ENCODE data around the gene TMEM184C. TPM values are rescaled to one million over a fixed set of nuclear protein-coding genes. Genes with fewer than 3 reads are reported as not detected.

Gene TMEM184C
- total RNA-seq, 2 experiments from 2014 or later, result 19.2 to 21.0 TPM

DNA sequence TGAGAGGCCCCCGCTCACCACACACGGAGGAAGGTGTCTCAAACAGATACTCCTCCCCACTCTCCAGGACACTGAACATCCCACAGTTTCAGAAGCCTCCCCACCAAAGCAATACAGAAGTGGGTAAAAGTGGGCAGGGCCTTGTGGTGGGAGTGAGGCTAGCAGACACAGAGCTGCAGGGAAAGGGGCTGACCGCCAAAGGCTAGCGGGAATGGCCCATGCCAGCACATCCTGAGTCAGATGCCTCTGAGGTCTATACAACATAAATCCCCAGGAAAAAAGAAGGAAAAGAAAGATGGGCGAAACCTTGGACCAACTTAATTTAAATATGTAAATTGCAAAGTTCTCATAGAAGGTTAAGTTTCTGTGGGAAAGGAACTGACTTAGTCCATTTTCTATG lies 92.8 kb downstream of the TMEM184C start:
- H3K36me3 Mint-ChIP-seq, result no peaks in the 10 kb centered on the region
- no peaks in the 10 kb centered on the region for H3K9me3 Mint-ChIP-seq
- H3K27me3 Mint-ChIP-seq, result peaks cover 8% of the 10 kb centered on the region
- H3K4me1 Mint-ChIP-seq, result no peaks in the 10 kb centered on the region
- no peak for DNase-seq
- no peak overlapping the region for H3K27ac Mint-ChIP-seq
- no peak overlapping the region for H3K4me3 Mint-ChIP-seq

DNA sequence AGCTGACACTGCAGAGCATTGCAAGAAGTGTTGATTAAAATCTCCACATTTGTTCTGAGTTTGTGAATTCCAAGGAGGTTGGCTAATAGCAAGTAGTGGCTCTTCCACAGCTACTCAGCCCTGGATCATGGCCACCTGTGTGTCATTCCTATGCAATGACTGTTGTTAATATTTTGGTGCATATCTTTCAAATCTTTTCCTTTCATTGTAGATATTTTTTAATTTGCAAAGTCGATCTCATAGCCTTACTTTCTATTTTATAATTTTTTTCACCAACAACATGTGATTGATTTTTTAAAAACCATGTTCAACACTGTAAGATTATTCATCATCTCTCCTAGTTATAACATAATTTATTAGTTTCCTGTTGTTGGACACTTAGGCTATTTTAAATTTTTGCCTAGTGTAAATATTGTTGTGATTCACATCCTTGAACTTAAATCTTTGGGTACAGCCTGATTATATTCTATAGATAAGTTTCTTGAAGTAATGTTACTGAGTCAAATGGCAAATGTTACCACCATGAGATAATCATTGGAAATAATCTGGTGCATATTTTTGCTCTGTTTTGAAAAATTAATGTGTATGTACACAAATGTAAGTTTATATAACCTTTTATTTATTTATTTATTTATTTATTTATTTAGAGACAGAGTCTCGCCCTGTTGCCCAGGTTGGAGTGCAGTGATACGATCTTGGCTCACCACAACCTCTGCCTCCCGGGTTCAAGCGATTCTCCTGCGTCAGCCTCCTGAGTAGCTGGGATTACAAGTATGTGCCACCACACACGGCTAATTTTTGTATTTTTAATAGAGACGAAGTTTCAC lies 97.6 kb downstream of the TMEM184C start:
- no peaks in the 10 kb centered on the region for H3K9me3 Mint-ChIP-seq
- peaks cover 10% of the 10 kb centered on the region for H3K27me3 Mint-ChIP-seq
- no peak overlapping the region for H3K4me3 Mint-ChIP-seq
- no peaks in the 10 kb centered on the region for H3K36me3 Mint-ChIP-seq
- no peak overlapping the region for H3K27ac Mint-ChIP-seq
- DNase-seq, result no peak
- H3K4me1 Mint-ChIP-seq, result peaks cover 4% of the 10 kb centered on the region

DNA sequence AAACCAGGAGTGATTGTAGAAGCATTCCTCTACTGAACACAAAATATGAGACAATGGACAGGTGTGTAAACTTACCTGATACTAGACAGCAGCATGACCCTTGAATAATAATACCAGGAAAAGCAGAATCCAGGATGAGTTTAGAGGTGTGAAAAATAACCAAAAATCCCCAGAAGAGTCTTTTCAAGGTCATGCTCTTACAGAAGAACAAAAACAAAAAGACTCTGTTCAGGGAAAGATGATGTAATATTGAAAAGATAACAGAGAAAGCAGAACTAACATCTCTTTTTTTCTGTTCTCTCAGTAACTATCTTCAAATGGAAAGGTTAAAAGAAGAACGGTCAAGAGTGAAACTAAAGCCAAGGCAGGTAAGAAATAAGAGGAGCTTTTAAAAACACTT lies 100.7 kb downstream of the TMEM184C start:
- Mint-ChIP-seq H3K36me3 (no peaks in the 10 kb centered on the region), H3K4me1 (peaks cover 4% of the 10 kb centered on the region), H3K27ac (no peak overlapping the region), H3K4me3 (no peak overlapping the region), H3K9me3 (no peaks in the 10 kb centered on the region), H3K27me3 (peaks cover 10% of the 10 kb centered on the region)
- no peak for DNase-seq

Other genes starting within 250 kb of the TMEM184C start
- gene EDNRA, start 136.3 kb upstream of the TMEM184C start, total RNA-seq, result not detected
- 1 to 10 TPM; 6.8 to 7.1 TPM for gene PRMT9, start 66.8 kb downstream of the TMEM184C start, total RNA-seq
- gene ARHGAP10, start 114.7 kb downstream of the TMEM184C start, total RNA-seq, result 1 to 10 TPM; 5.8 to 6.1 TPM

All from activated naive CD8-positive, alpha-beta T cell treated with anti-CD3 and anti-CD28 coated beads for 36 hours (primary cell).